SU-DHL-6 (cell line): ENCODE data around the gene CBLN3.

Experiments
- H2AFZ ChIP-seq: fragments of 200-600 bp; sonication (generic); 2 replicates; pipeline ENCODE4 v1.6.1; 2014; ENCODE audit warnings: low read depth, mild to moderate bottlenecking, moderate library complexity, mixed read lengths, antibody characterized with exemption, low read length; ENCODE audit not compliant: severe bottlenecking
- H3F3A ChIP-seq: fragments of 200-600 bp; shearing (Covaris generic); 2 replicates; pipeline ENCODE4 v1.6.0; 2016; ENCODE audit warnings: antibody characterized with exemption, mild to moderate bottlenecking; ENCODE audit not compliant: insufficient read depth
- H3K27ac ChIP-seq: fragments of 200-600 bp; sonication (generic); 2 replicates; pipeline ENCODE4 v1.5.1; 2016; ENCODE audit warnings: low read depth, mild to moderate bottlenecking, low read length, moderate library complexity, mixed read lengths
- H3K27me3 ChIP-seq: fragments of 200-600 bp; sonication (generic), shearing (Covaris generic); 2 replicates; pipeline ENCODE4 v1.6.0; 2014; ENCODE audit warnings: mild to moderate bottlenecking, low read length
- H3K36me3 ChIP-seq: fragments of 200-600 bp; sonication (generic); 2 replicates; pipeline ENCODE4 v1.6.1; 2014; ENCODE audit warnings: mild to moderate bottlenecking, low read length, mixed read lengths
- H3K4me2 ChIP-seq: fragments of 300-600, 200-600 bp; shearing (Covaris generic), sonication (generic); 2 replicates; pipeline ENCODE4 v1.6.0; 2014; ENCODE audit warnings: low read length, low read depth, mild to moderate bottlenecking; ENCODE audit not compliant: poor library complexity, severe bottlenecking
- H3K4me3 ChIP-seq: fragments of 200-600 bp; sonication (generic); 2 replicates; pipeline ENCODE4 v1.5.1; 2014; ENCODE audit warnings: antibody characterized with exemption, low read length, mild to moderate bottlenecking, mixed read lengths; ENCODE audit not compliant: insufficient read depth, poor library complexity, severe bottlenecking
- H3K79me2 ChIP-seq: fragments of 200-600 bp; sonication (generic); 2 replicates; pipeline ENCODE4 v1.6.1; 2014; ENCODE audit warnings: mild to moderate bottlenecking, low read length, moderate library complexity; ENCODE audit not compliant: insufficient read depth
- H3K9ac ChIP-seq: fragments of 200-600 bp; sonication (generic); 2 replicates; pipeline ENCODE4 v1.7.0; 2014; ENCODE audit warnings: mild to moderate bottlenecking, low read length
- H3K9me2 ChIP-seq: fragments of 200-600 bp; sonication (generic); replicated peaks from 2 replicates; pipeline ENCODE4 v1.6.1; 2014; ENCODE audit warnings: low read length; ENCODE audit not compliant: insufficient read depth
- H3K9me3 ChIP-seq: fragments of 200-600 bp; sonication (generic); 2 replicates; pipeline ENCODE4 v1.6.1; 2014; ENCODE audit warnings: low read length, mixed read lengths; ENCODE audit not compliant: insufficient read depth
- H4K20me1 ChIP-seq: fragments of 200-600 bp; sonication (generic); 2 replicates; pipeline ENCODE4 v1.6.1; 2014; ENCODE audit warnings: low read depth, mild to moderate bottlenecking, antibody characterized with exemption, low read length, moderate library complexity, mixed read lengths
- CTCF ChIP-seq: fragments of 200-600 bp; sonication (generic); IDR thresholded peaks from one replicate; pipeline ENCODE4 v1.5.1; 2017; ENCODE audit warnings: antibody characterized with exemption, mild to moderate bottlenecking, low read length, moderate library complexity; ENCODE audit not compliant: insufficient read depth, poor library complexity, severe bottlenecking
- EZH2phosphoT487 ChIP-seq: fragments of 200-600 bp; sonication (generic), shearing (Covaris generic); conservative IDR thresholded peaks from 2 replicates; pipeline ENCODE4 v1.6.1; 2018; ENCODE audit warnings: mild to moderate bottlenecking, antibody characterized with exemption, low read length, moderate library complexity, mixed read lengths

CBLN3 gene

GRCh38 chr14:24409192-24409591 lies 20.3 kb downstream of the CBLN3 start:
- no peaks in the 10 kb centered on the region for H3K36me3 ChIP-seq

GRCh38 chr14:24408764-24409163 lies 20.7 kb downstream of the CBLN3 start:
- TF ChIP-seq EZH2phosphoT487 = no peak
- TF ChIP-seq CTCF = no peak
- Histone ChIP-seq H3F3A (no peaks in the 10 kb centered on the region), H3K36me3 (no peaks in the 10 kb centered on the region), H3K27ac (no peak overlapping the region), H4K20me1 (no peaks in the 10 kb centered on the region), H3K9me3 (no peaks in the 10 kb centered on the region), H3K9me2 (no peaks in the 10 kb centered on the region), H3K27me3 (no peaks in the 10 kb centered on the region), H3K9ac (no peak overlapping the region), H3K79me2 (no peaks in the 10 kb centered on the region), H3K4me3 (no peak overlapping the region), H2AFZ (no peak overlapping the region), H3K4me2 (no peak overlapping the region)

More at GRCh38 chr14:24409192-24409591, 20.3 kb downstream of the CBLN3 start:
- Histone ChIP-seq H3K27me3 (no peaks in the 10 kb centered on the region), H4K20me1 (no peaks in the 10 kb centered on the region), H3K9me3 (no peaks in the 10 kb centered on the region), H3K4me2 (no peak overlapping the region), H3K4me3 (no peak overlapping the region), H3K79me2 (no peaks in the 10 kb centered on the region), H2AFZ (no peak overlapping the region), H3F3A (no peaks in the 10 kb centered on the region), H3K9ac (no peak overlapping the region), H3K9me2 (no peaks in the 10 kb centered on the region), H3K27ac (no peak overlapping the region)
- TF ChIP-seq EZH2phosphoT487 (no peak), CTCF (no peak)

- Histone ChIP-seq H3K4me2 (no peak overlapping the region), H4K20me1 (no peaks in the 10 kb centered on the region), H3K27me3 (no peaks in the 10 kb centered on the region), H3F3A (no peaks in the 10 kb centered on the region), H3K9me3 (no peaks in the 10 kb centered on the region), H3K36me3 (no peaks in the 10 kb centered on the region), H3K9ac (no peak overlapping the region), H2AFZ (no peak overlapping the region), H3K4me3 (no peak overlapping the region), H3K27ac (no peak overlapping the region), H3K79me2 (no peaks in the 10 kb centered on the region), H3K9me2 (no peaks in the 10 kb centered on the region)
- no peak for TF ChIP-seq EZH2phosphoT487
- no peak for TF ChIP-seq CTCF
Measured at GRCh38 chr14:24407608-24408325, 21.7 kb downstream of the CBLN3 start.
